GM21381 (cell line): ENCODE data around the gene MICU1.
"Not testable (repeated sequence)": the region's sequence is repeated elsewhere in the genome, so short reads cannot be mapped to it uniquely, and the experiment has no call there.

Experiments used
- ATAC-seq: cut with Tn5 transposase; IDR thresholded peaks from one replicate; pipeline ENCODE4 v1.9.1; 2021; ENCODE audit warnings: mild to moderate bottlenecking, moderate library complexity; ENCODE audit not compliant: unreplicated experiment

MICU1 gene

DNA sequence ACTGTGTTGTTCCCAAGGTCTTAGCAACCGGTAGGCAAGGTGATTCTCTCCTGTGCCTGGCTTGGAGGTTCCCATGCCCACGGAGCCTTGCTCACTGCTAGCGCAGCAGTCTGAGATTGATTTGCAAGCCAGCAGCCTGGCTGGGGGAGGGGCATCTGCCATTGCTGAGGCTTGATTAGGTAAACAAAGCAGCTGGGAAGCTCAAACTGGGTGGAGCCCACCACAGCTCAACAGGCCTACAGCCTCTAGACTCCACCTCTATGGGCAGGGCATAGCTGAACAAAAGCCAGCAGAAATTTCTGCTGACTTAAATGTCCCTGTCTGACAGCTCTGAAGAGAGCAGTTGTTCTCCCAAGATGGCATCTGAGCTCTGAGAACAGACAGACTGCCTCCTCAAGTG lies 230.3 kb downstream of the MICU1 start:
- not testable (repeated sequence) for ATAC-seq

DNA sequence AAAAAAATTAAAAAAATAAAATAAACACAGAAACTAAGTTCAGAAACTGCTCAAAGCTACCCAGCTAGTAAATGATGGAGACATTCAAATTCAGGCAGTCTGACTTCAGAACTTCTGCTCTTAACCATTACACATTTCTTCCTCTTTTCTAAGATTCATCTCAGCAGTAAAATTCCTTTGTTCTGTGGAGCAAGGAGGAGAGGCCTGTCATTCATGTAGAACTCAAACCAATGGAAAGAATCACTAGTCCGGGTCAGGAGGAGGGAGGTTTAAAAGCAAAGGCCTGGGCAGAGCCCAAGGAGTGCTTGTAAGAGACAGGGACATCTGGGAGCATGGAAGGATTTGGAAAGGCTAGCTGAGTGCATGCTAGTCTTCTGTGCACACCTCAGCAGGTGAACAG lies 233.3 kb downstream of the MICU1 start:
- ATAC-seq, result no peak

DNA sequence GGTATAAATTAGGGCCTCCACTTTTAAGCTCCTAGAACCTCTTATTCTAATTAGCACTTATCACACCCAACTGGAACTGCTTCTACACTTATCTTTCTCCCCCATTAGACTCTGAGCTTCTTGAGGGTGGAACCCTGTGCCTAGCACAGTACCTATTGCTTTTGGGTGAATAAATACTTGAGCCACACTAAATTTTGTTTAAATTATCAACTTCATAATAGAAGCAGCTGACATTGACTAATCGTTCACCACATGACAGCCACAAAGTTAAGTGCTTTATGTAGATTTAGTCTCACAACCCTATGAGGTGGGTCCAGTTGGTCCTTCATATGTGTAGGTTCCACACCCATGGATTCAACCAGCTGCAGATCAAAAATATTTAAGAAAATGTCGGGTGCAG lies 235.1 kb downstream of the MICU1 start:
- ATAC-seq, result no peak

DNA sequence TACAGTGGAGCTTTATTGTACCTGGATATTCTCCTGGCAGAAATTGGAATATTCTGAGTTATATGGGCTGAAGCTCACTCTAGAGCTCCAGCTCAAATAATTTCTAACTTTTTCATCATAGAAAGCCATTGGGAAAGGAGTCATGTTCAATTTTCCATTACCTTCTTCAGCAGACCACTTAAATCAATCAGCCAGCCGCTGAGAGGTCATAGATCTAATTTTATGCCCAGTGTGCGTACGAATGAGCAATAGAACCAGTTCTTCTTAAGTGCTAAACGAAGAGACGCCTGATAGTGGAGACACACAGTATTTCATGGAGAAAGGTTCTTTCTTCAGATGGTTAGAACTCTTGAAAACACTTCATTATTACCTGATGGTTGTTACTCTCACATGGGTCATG lies 236.2 kb downstream of the MICU1 start:
- ATAC-seq, result no peak

DNA sequence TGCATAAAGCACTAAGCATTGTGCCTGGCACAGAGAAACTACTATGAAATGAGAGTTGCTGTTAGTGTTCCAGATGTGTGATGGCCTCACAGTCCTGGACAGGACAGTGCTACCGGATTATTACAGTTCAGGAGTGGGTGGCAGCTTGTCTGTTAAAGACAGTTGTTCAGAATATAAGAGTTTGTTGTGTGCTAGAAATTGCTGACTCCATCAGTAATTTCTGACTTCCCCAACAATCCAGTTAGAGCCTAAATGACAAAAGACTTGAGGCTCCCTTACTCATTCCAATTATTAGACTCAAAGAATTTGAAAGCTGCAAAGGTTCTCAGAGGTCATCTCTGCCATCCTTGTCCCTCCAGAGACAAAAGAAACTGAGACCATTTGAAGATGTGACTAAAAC lies 236.9 kb downstream of the MICU1 start:
- ATAC-seq, result no peak

DNA sequence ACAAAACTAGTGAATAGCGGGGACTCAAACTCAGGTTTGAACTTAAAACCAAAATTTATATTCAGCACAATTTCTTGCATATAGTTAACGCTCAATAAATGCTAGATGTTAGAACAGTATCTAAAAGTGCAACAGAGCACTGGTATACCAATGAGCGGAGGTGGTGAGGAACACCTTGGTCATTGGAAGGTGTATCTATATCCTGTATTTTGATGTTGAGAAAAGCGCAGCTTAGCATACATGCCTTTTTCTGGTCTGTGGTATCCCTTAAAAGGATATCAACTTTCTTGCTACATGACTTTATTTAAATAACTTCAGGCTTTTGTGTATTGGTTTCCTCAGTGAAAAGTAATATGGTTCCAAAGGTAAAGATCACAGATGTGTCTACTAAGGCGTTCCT lies 237.8 kb downstream of the MICU1 start:
- no peak for ATAC-seq

DNA sequence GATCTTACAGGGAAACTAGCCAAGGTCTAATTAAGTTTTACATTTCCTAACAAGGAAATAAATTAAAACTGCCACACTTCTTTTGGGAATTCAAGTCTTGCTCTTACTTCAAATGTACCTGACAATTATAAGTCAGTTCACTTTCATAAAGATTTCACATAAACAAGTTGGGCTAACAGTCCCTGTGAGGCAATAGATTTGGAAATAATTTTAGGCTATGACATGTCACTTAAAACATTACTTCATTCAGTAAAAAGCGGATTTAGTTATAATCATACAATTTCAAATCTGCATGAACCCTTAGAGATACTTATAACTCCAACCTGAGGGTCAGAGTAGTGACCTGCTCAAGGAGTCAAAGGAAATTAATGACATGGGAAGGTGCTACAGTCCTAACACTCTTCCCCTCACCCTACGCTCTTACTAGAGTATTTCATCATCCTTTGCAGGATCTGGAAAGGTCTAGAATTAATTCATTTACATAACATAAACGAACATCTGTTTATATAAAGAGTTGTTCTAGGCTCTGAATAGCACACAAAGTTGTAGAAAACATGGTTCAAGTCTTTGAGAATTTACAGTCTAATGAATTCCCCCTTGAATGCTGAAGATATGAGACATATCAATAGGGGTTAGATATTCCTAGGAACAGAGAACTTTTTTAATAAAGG lies 238.8 kb downstream of the MICU1 start:
- no peak for ATAC-seq

DNA sequence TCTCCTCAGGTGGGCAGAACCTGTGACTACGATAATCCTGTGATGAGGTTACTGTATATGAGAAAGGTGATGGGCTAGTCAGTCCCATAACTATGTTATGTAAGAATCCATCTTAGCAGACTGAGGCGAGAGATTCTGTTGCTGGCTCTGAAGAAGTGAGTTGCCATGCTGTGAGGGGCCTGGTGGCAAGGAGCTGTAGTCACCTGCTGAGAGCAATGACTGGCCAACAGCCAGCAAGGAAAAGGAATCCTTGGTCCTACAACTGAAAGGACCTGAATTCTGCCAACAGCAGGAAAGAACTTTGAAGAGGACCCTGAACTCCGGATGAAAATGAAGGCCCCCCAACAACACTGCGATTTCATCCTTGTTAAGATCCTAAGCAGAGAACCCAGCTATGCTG lies 240.2 kb downstream of the MICU1 start:
- ATAC-seq, result no peak

DNA sequence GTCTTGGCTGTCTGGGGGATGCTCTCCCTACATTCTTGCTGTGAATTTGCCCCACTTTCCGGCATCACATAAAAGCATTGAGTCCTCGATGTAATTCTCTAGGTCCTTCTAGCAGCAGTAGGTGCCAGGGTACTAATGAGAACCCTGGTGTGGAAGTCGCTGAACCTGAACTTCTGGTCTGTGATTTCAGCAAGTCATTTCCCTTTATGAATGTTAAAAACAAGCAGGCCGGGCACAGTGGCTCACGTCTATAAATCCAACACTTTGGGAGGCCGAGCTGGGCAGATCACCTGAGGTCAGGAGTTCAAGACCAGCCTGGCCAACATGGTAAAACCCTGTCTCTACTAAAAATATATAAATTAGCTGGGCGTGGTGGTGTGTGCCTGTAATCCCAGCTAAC lies 240.9 kb downstream of the MICU1 start:
- ATAC-seq, result not testable (repeated sequence)

DNA sequence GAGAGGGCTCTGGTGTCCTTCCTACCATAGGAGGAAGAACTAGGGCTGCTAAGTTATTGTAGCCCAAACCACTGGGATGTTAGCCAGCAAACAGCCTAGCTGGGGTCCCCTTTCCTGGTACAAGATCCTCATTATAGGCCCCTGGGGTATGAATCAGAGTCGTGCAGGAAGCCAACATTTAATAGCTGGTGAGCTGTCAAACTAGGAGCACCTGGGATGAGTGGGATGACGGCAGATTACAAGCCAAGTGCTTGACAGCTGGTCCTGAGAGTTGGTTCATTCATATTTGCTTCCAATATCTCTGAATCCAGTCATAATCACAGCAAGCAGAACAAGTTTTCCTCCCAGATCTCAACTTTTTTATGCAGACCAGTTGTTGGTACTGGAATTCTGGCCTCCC lies 246.1 kb downstream of the MICU1 start:
- ATAC-seq, result no peak

DNA sequence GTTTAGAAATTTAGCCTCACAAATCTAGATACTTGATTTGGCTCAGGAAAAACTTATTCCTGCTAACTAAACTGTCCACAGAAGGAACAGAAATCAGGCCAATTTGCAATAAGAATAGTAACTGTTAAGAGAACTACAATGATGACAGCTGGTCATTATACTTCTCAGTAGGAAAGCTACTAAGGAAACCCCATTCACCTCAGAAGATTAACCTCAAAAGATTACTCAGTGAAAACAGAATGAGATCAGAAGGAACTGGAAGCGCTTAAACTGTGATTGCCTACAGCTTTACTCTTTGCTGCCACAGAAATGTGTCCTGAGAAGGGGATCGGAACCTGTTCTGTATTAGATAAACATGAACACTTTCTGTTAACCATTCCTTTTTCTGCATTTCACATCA lies 246.8 kb downstream of the MICU1 start:
- no peak for ATAC-seq

DNA sequence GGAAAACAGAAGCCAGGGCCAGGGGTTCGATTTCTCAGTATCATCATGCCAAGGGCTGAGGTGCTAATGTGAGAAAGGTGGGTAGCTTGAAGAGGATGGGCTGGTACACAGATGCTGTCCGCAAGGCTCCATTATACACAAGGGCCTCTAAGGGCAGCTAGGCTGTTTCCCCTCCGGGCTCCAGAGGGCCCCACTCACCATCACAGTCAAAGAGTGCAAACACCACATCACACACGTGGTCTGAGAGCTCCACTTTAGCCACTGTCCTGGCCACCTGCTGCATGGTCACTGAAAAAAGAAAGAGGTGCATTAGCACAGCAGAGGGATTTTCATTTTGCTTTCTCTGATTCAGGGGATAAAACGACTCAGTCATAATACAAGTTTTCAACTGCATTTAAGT lies 250.3 kb downstream of the MICU1 start:
- no peak for ATAC-seq

DNA sequence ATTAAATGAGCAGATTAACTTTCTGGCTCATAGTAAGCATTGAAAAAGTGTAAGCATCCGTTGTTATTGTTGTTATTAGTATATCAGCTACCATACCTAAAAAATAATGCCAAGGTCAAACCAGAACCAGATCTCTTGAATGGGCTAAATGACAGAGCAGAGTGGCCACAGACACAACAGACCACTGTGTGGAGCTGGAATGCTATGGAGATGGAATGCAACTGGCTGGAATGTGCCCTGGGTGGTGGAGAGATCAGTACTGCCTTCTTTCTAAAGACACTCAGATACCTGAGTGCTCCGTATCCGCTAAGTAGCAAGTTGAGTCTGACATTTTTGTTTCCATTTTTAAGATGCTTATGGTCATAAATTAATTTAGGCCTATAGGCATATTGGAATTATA lies 250.7 kb downstream of the MICU1 start:
- ATAC-seq, result no peak

DNA sequence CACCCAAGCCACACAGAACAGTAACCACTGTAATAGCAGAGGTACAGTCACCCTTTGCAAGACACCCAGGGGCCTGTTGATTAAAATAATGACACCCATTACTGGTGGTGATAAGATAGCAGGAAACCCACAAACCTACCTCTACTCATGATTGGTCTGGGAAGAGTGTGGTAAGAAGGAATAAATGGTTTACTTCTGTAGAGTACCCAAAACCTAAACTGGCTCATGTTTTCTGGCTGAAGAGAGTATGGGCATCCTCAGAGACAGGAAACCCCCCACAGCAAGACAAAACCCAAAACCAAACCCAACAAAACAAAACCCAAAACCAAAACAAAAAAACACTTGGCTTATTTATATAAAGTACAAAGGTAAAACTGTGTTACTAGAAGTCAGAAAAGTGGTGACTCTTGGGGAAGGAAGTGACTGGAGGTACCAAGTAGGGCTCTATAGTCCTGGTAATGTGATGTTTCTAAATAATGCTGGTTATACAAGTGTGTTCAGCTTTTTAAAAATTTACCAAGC lies 255.6 kb downstream of the MICU1 start:
- no peak for ATAC-seq

DNA sequence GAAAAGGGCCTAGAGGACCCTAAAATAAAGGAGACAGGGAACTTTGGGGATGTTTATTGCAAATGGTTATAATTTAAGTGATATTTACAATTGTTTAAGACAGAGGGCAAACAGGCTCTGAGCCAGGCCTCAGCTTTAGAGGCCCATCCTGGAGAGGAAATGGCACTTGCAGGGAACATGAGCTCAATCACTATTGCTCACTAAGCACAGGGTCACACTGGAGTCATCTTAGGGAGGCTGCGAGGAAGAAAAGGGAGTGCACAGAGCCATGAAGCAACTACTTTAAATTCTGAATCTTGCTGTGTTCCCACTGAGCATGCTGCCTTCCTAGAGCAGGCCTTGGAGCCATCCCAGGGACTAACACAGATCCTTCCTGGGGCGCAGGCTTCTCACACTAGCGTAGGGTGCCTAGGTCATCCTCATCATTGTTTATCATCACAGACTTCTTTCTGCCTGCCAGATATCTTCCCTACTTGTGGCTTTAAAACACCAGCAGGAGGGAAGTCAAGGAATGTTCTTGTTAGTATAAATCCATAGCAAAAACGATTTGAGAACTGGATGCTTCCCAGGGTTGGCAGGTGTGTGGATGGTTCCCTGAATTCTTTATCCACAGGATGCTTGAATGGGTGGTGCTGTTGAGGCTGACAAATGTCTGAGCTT lies 258.4 kb downstream of the MICU1 start:
- no peak for ATAC-seq

DNA sequence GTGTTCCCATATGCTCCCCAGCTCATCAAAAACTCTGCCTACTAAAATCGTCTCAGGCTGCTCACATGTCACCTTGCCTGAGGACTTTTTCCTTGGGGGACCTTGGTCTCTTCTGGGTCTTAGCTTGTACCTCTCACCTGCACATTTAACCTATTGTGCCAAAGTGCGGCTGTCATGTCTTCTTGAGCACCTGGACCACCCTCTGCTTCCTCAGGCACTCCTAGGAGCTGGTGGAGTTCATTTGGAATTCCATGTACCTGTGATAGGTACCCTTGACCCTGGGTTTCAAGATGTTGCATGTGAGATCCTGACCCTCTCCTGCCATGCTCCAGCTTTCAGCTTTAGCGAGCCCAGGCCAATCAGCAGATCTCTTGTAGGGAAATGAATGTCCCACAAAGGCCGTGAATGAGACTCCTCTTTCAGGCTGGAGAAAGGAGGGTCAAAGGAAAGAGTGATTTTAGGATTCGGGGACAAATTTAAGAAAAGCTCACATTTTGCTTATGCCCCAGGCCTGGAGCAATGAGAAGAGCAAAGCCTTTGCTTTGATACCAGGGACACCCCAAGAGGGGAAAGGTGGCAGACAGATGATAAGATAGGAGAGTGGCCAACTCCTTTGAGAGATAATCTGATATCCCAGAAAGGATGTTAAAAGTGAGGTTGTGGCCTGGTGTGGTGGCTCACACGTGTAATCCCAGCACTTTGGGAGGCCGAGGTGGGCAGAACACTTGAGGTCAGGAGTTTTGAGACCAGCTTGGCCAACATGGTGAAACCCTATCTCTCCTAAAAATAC lies 260.6 kb downstream of the MICU1 start:
- no peak for ATAC-seq

DNA sequence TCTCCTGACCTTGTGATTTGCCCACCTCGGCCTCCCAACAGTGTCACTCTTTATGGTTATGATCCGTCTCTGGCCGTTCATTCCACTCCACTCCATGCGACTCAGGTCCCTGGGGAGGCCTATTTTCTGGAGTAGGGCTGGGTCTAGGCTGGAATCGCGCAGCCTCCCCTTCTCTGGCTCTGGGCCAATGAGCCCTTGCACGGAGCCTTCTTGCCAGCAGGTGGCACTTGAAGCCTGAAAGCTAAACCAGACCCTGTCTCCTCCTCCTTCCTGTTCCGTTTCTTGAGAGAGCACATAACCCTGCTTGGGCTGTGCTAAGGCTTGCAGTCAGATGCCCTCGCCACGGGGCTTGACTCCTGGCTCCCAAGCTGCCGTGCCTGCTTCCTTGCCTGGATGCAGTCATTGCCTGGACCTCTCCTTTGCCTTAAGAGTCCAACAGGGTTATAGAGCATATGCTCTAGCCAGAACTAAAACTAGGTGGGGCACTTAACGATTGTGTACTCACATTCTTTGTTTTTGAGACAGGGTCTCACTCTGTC lies 261.6 kb downstream of the MICU1 start:
- peak; percentile 79 for ATAC-seq

DNA sequence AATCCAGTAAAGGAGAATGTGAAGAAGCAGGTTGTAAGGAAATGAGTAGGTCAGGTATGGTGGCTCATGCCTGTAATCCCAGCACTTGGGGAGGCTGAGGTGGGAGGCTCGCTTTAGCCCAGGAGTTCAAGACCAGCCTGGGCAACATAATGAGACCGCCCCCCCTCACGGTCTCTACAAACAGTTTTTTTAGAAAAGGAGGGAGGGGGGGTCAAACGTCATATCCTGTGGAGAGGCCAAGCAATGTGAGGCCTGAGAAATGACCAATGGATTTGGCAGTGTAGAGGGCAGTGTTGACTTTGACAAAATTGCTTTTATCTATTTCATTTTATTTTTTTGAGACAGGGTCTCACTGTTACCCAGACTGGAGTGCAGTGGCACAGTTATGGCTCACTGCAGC lies 268.9 kb downstream of the MICU1 start:
- no peak for ATAC-seq

DNA sequence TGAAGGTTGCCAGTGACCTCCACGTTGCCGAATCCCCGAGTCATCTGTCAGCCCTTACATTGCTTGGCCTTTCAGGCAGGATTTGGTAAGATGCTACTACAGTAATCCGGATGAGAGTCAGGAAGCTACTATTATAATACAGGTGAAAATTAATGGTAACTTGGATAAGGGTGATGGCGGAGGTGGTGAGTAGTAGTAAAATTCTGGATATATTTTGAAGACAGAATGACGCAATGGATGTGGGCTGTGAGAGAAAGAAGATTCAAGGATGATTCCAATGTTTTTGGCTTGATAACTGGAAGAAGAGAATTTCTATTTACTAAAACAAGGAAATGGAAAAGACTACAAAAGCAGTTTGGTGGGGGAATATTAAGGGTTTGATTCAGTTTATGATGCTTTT lies 269.8 kb downstream of the MICU1 start:
- ATAC-seq, result no peak

DNA sequence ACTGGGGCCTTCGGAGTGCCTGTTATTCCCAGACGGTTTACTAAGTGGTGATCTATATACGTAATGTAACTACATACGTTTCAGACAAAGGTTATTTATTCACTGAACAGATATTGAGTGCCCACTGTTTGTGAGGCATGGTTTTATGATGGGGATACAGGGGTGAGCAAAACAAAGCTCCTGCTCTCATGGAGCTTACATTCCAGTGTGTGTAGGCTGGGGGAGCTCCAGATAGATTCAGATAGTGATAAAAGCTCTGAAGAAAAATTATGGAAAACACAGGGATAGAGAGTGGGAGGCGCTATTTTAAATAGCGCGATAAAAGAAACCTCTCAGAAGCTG lies 270.7 kb downstream of the MICU1 start:
- no peak for ATAC-seq

DNA sequence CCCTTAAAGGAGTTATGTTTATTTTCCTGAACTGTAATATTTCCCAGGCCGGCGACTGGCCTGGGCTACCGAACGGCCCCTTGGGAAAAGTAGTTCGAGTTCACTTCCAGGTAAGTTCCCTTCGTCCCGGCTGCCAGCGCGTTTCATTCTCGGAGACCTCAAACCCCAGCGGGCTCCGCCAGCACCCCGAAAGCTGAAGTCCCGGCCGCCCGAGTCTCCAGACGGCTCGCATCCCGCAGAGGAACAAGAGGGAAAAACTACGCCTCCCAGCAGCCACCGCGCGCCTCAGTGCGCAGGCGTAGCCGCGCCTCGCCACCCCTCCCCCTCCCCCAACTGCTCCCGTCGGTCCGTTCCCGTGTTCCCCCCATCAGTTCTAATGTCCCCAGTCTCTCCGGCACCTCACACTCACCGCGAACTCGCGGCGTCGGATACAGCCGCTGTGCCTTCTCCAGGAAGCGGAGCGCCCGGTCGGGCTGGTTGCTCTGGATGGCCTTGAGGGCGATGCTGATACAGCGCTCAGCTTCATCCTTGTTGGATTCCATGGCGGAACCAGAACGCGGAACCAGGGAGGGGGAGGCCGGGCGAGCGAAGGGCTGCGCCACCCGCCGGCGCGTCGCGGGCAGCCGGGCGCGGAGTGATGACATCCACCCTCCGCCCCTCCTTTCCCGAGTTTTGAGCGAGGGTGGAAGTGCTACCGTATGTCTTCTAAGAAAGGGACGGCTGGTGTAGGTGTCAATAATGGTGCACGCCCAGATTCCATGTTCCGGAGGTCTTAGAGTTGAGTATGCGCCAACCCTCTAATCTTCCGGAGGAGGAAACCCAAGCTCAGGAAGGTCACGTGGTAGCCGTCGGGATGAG lies 271.3 kb downstream of the MICU1 start, which contains the start of gene DNAJB12:
TSS of gene DNAJB12 (minus strand) at position 564 of the 858 bp plus-strand sequence. CDS start at position 542, 22 bp downstream.
- peak; percentile 74 for ATAC-seq
